Measurements from ENCODE around the gene RBMS3. TPM values are rescaled to one million over a fixed set of nuclear protein-coding genes. Genes with fewer than 3 reads are reported as not detected.
A peak's percentile ranks its signal among the peaks of the same experiment; 100 is the strongest.

Gene RBMS3
- total and polyA plus RNA-seq, 2 donors (not counting 1 experiment from before 2014, with no cell fraction given) = 26.9 to 68.4 TPM

DNA sequence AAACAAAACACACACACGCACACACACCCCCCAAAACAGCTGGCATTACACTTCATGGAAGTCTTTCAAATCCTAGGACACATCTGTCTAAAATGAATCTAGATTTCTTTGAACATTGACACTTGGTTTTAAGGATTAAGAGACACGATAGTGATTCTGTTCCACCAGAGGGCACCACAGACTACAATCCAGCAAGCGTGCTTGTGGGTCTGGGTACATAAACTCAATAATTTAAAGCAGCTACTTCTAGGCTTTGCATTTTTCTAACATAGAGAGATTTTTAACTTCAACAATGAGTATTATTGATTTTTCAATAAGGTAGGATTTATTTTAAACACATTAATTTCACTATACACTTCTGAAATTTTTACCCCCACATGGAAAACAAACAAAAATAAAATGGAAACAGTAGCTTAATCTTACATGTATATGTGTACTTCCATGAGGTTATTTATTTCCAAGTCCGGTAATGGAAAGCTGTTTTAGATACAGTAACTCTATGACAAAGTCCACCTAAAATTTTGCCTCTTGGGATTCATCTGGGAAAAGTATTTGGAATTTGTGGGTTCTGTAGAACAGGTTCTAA is 761.5 kb downstream of the RBMS3 start:
- no peak overlapping the region for H3K4me2 ChIP-seq (ENCODE audit: extremely low read depth, insufficient read depth, low read length)

DNA sequence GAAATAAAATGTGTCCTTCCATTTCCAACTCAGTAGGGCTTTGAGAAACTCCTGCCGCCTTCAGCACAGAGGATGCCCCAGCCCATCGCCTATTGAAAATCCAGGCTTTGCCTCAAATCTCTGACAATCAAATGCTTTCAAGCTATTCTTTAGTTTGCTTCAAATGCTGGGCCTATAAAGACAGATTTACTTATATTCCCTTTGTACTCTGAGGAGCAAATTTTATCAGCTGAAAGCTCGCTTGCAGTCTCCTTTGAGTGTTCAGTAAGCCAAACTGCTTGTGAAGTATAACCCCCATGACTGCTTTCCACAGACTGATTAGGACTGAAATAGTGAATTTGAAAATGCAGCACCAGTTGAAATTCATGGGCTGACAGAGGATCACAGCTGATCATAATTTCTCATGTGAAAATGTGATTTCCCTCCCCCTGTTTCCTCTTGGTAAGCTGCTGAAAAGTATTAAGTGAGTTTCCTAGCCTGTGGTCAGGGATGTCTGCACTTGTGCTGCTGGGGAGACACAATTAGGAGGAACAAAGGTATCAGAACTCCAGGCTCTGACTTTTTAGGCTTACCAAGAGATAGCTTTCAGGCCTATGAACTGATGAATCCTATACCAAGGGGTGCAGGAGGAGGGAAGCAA is 762.2 kb downstream of the RBMS3 start:
- Histone ChIP-seq H3K9ac (ENCODE audit: insufficient read depth, low read length) (no peak overlapping the region), H4K20me1 (ENCODE audit: control insufficient read depth, extremely low read depth, insufficient read depth, low read length) (no peaks in the 10 kb centered on the region), H2AFZ (ENCODE audit: low read length) (no peak overlapping the region), H3K27me3 (ENCODE audit: control insufficient read depth, insufficient read depth, low read length) (no peaks in the 10 kb centered on the region), H3K4me2 (ENCODE audit: extremely low read depth, insufficient read depth, low read length) (no peak overlapping the region), H3K9me3 (ENCODE audit: control insufficient read depth, insufficient read depth, low read depth, low read length) (no peaks in the 10 kb centered on the region), H3K79me2 (ENCODE audit: control insufficient read depth, insufficient read depth, low read length) (no peaks in the 10 kb centered on the region), H3K4me1 (ENCODE audit: control insufficient read depth, extremely low read depth, insufficient read depth, low read length) (no peaks in the 10 kb centered on the region), H3K27ac (ENCODE audit: insufficient read depth, low read length) (no peak overlapping the region), H3K36me3 (ENCODE audit: control insufficient read depth, insufficient read depth, low read length) (no peaks in the 10 kb centered on the region), H3K4me3 (replicated peaks in 1 of 4; ENCODE audit: control extremely low read depth in 1 of 4, insufficient read depth in 1 of 4, low read depth in 3 of 4, low read length in 4 of 4) (no peak overlapping the region)
- peak in 1 of 2 donors; percentile 12 for DNase-seq (ENCODE audit: low read depth in 2 of 2)
- TF ChIP-seq, protein P1, sequence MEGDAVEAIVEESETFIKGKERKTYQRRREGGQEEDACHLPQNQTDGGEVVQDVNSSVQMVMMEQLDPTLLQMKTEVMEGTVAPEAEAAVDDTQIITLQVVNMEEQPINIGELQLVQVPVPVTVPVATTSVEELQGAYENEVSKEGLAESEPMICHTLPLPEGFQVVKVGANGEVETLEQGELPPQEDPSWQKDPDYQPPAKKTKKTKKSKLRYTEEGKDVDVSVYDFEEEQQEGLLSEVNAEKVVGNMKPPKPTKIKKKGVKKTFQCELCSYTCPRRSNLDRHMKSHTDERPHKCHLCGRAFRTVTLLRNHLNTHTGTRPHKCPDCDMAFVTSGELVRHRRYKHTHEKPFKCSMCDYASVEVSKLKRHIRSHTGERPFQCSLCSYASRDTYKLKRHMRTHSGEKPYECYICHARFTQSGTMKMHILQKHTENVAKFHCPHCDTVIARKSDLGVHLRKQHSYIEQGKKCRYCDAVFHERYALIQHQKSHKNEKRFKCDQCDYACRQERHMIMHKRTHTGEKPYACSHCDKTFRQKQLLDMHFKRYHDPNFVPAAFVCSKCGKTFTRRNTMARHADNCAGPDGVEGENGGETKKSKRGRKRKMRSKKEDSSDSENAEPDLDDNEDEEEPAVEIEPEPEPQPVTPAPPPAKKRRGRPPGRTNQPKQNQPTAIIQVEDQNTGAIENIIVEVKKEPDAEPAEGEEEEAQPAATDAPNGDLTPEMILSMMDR (conservative IDR thresholded peaks at IDR 0.05 in 1 of 2, IDR thresholded peaks at IDR 0.05 in 1 of 2; ENCODE audit: low read depth in 1 of 2, low read length in 2 of 2) = no peak
- TF ChIP-seq EZH2 (IDR thresholded peaks at IDR 0.05; ENCODE audit: low read length, missing control alignments) = no peak

More for the DNA sequence above, 761.5 kb downstream of the RBMS3 start:
- Histone ChIP-seq H4K20me1 (ENCODE audit: control insufficient read depth, extremely low read depth, insufficient read depth, low read length) (no peaks in the 10 kb centered on the region), H3K9ac (ENCODE audit: insufficient read depth, low read length) (no peak overlapping the region), H3K27ac (ENCODE audit: insufficient read depth, low read length) (no peak overlapping the region), H3K79me2 (ENCODE audit: control insufficient read depth, insufficient read depth, low read length) (no peaks in the 10 kb centered on the region), H3K36me3 (ENCODE audit: control insufficient read depth, insufficient read depth, low read length) (no peaks in the 10 kb centered on the region), H3K4me1 (ENCODE audit: control insufficient read depth, extremely low read depth, insufficient read depth, low read length) (no peaks in the 10 kb centered on the region), H3K9me3 (ENCODE audit: control insufficient read depth, insufficient read depth, low read depth, low read length) (no peaks in the 10 kb centered on the region), H3K4me3 (replicated peaks in 1 of 4; ENCODE audit: control extremely low read depth in 1 of 4, insufficient read depth in 1 of 4, low read depth in 3 of 4, low read length in 4 of 4) (no peak overlapping the region), H2AFZ (ENCODE audit: low read length) (no peak overlapping the region), H3K27me3 (ENCODE audit: control insufficient read depth, insufficient read depth, low read length) (no peaks in the 10 kb centered on the region)
- TF ChIP-seq EZH2 (IDR thresholded peaks at IDR 0.05; ENCODE audit: low read length, missing control alignments) = no peak
- TF ChIP-seq, protein P1 (conservative IDR thresholded peaks at IDR 0.05 in 1 of 2, IDR thresholded peaks at IDR 0.05 in 1 of 2; ENCODE audit: low read depth in 1 of 2, low read length in 2 of 2) = peak; percentile 72 to 78
- DNase-seq (ENCODE audit: low read depth in 2 of 2) = peak; percentile 64 to 86

DNA sequence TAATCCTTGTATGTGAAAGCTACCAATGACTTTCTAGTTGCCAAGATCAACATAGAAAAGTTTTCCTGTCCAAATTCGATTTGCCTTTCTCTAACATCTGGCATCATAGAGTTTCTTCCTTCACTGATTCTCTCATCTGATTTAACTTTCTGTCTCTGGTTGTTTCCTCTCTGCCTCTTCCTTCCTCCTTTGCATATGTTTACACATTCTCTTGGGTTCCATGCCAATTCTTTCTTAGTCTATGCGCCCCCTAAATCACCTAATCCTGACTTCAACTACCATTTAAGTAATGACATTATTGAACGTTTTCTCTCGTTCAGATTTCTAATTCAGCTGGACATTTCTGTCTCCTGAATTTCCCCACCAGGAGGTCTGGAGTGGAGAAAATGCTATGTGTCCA is 763.6 kb downstream of the RBMS3 start:
- no peaks in the 10 kb centered on the region for H3K4me1 ChIP-seq (ENCODE audit: control insufficient read depth, extremely low read depth, insufficient read depth, low read length)
- DNase-seq (ENCODE audit: low read depth in 2 of 2) = no peak
- no peaks in the 10 kb centered on the region for H3K36me3 ChIP-seq (ENCODE audit: control insufficient read depth, insufficient read depth, low read length)
- H3K79me2 ChIP-seq (ENCODE audit: control insufficient read depth, insufficient read depth, low read length) = no peaks in the 10 kb centered on the region
- TF ChIP-seq, protein P1 (conservative IDR thresholded peaks at IDR 0.05 in 1 of 2, IDR thresholded peaks at IDR 0.05 in 1 of 2; ENCODE audit: low read depth in 1 of 2, low read length in 2 of 2) = no peak
- TF ChIP-seq EZH2 (IDR thresholded peaks at IDR 0.05; ENCODE audit: low read length, missing control alignments) = no peak
- no peak overlapping the region for H2AFZ ChIP-seq (ENCODE audit: low read length)
- no peaks in the 10 kb centered on the region for H3K27me3 ChIP-seq (ENCODE audit: control insufficient read depth, insufficient read depth, low read length)
- H3K9ac ChIP-seq (ENCODE audit: insufficient read depth, low read length) = no peak overlapping the region
- H3K4me2 ChIP-seq (ENCODE audit: extremely low read depth, insufficient read depth, low read length) = no peak overlapping the region
- H4K20me1 ChIP-seq (ENCODE audit: control insufficient read depth, extremely low read depth, insufficient read depth, low read length) = no peaks in the 10 kb centered on the region
- H3K4me3 ChIP-seq (replicated peaks in 1 of 4; ENCODE audit: control extremely low read depth in 1 of 4, insufficient read depth in 1 of 4, low read depth in 3 of 4, low read length in 4 of 4) = no peak overlapping the region
- H3K27ac ChIP-seq (ENCODE audit: insufficient read depth, low read length) = no peak overlapping the region
- H3K9me3 ChIP-seq (ENCODE audit: control insufficient read depth, insufficient read depth, low read depth, low read length) = no peaks in the 10 kb centered on the region
